HG03095 (cell line): ENCODE measurements around the gene LCOR.
A peak's percentile ranks its signal among the peaks of the same experiment; 100 is the strongest.
"Not testable (repeated sequence)": the region's sequence is repeated elsewhere in the genome, so short reads cannot be mapped to it uniquely, and the experiment has no call there.

ENCODE experiments used
- ATAC-seq: cut with Tn5 transposase; IDR thresholded peaks from one replicate; pipeline ENCODE4 v1.9.1; 2021; ENCODE audit warnings: moderate library complexity; ENCODE audit not compliant: unreplicated experiment

LCOR gene

DNA sequence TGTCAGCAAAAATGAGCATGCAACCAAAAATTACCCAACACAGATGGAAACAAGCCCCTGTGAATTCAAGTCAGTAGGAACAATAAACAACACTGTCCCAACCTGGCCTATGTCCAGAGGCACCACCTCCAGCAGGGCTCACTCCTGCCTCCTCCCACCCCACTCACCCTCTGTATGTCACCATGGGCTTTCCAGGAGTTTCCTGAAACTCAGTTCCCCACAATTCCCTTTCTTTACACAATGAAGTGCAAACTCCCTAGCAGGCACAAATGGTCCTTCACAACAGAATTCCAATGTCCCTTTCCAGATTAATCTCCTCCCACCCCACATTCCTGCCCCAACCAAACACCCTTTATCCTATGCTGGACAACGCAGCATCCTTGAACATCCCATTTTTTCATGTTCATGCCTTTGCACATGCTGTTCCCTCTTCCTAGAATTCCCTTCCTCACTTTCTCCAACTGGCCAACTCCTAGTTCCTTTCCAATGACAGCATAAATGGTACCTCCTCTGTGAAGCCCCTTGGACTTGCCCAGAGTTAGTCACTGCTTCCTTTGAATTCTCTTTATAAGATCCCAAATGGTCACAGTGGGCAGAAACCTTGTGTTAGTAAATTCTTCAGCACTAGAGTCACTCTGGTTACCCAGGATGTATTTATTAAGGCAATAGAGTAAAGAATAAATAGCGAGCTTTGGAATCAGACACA is 196.2 kb downstream of the LCOR start:
- no peak for ATAC-seq

DNA sequence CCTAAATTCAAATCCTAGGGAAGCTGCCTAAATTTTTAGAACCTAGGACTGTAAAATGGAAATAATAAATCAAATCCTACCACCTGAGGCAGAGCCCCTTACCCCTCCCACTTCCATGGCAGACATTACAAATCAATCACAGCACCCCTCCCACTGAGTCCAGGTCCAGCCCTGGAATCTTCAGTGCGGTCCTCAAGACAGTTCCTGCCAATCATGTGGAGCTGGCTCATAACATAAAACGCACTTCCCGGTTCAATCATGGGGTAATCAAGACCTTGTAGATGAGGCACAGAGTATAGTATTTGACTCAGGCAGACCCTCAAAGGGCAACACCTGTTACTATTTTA is 196.7 kb downstream of the LCOR start:
- no peak for ATAC-seq

- no peak for ATAC-seq
Observed at GRCh38 chr10:97029271-97029670, 197.2 kb downstream of the LCOR start.

- no peak for ATAC-seq
Observed at GRCh38 chr10:97030894-97031293, 198.8 kb downstream of the LCOR start.

GRCh38 chr10:97031459-97031858 is 199.4 kb downstream of the LCOR start:
- ATAC-seq: no peak

GRCh38 chr10:97032624-97033023 is 200.5 kb downstream of the LCOR start:
- ATAC-seq: no peak

DNA sequence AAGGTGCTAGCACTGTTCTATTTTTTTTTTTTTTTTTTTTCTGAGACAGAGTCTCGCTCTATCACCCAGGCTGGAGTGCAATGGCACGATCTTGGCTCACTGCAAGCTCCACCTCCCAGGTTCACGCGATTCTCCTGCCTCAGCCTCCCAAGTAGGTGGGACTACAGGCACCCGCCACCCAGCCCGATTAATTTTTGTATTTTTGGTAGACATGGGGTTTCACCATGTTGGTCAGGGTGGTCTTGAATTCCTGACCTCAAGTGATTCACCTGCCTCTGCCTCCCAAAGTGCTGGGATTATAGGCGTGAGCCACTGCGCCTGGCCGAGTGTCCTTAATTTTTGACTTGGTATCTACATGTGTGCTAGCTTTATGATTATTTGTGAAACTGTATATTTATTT is 201.7 kb downstream of the LCOR start:
- not testable (repeated sequence) for ATAC-seq

GRCh38 chr10:97034301-97034700 is 202.2 kb downstream of the LCOR start:
- no peak for ATAC-seq

- ATAC-seq: no peak
Observed at GRCh38 chr10:97034958-97035769, 203.1 kb downstream of the LCOR start.

DNA sequence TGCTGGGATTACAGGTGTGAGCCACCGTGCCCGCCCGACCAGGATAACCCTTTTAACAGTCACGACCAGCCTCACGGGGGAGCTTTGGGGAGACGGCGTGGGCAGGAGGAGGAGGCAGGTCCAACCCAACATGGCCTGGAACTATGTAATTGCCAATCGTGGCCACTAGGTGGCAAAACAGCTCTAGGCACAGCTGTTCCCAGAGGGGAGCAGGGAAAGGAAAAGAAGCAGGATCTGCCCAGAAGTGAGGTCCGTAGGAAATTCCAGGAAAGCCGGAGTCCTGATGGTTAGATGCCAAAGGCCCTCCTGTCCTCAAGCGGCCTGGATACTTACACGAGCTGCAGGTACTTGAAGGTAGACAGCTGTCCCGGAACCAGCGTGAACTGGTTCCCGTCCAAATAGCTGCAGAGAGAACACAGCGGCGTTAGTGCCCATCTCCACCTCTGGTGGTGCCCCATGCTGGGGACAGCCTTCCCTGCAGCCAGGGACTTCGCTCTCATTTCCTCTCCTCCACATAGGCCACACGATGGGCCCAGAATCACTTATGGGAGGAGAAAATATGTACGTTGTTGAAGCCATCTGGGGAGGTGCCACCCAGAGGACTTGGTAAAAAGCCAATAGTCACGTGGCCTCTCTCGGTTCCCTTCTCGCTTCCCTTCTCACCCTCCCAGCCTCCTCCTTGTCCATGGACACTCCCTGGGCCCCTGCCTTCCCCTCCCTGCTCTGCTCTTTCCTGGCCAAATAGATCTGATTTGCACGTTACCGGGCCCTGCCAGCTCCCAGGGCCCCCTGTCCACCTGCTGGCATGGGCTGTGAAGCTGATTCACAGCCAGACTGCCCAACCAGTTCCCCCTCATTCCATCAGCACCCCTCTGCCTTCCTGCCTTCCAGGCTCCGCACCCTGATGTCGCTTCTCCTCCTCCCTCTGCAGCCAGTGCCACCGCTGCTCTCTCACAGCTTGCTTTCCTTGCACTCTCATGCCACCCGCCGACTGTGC is 205.6 kb downstream of the LCOR start:
- peak; percentile 80 for ATAC-seq

- ATAC-seq: no peak
Observed at GRCh38 chr10:97038688-97039087, 206.6 kb downstream of the LCOR start.

GRCh38 chr10:97039538-97040247 is 207.6 kb downstream of the LCOR start:
- ATAC-seq: no peak

GRCh38 chr10:97040248-97040584 is 208.1 kb downstream of the LCOR start:
- no peak for ATAC-seq

GRCh38 chr10:97040706-97041105 is 208.6 kb downstream of the LCOR start:
- ATAC-seq: no peak

DNA sequence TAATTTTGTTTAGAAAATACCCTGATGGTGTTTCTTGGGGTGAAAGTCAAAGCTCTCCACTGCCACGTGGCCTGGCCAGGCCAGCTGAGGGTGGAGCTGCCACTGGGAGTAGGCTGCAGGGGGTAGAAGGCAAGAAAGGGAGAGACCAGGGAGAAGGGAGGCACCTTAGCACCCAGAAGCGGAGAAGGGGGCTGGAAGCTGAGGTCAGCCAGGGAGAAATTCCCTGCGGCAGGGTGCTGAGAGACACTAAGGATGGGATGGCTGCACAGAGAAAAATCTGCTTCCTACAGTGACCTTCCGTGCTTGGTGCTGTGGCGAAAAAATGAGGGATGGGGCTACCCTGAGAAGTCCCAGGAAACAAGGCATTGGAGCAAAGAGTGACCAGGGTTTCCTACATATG is 210.0 kb downstream of the LCOR start:
- no peak for ATAC-seq

- no peak for ATAC-seq
Observed at GRCh38 chr10:97042716-97043562, 210.8 kb downstream of the LCOR start.

- no peak for ATAC-seq
Observed at GRCh38 chr10:97043563-97043855, 211.4 kb downstream of the LCOR start.
